GM12878 (cell line): Measurements from ENCODE around the gene USH2A. TPM values are rescaled to one million over a fixed set of nuclear protein-coding genes. Genes with fewer than 3 reads are reported as not detected.

Experiments used
- ATAC-seq: fragments of 200-7000 bp; cut with Tn5 transposase; 3 replicates; pipeline ENCODE4 v1.9.1; 2020; ENCODE audit warnings: mild to moderate bottlenecking, moderate library complexity
- BruUV-seq: library from RNA; stranded (reverse); fragments of 400-500 nt; replicated peaks from 2 replicates; lab custom pipeline; 2021; lab: Mats Ljungman, UMichigan
- CTCF ChIA-PET: fragments of 300-600 bp; sonication (Branson Sonifier 250); formaldehyde crosslinking; extraction: SDS; loops from one replicate; lab custom pipeline; 2021; ENCODE audit warnings: inconsistent platforms; lab: Yijun Ruan, JAX
- POLR2A ChIA-PET: fragments of 350-600 bp; formaldehyde crosslinking; extraction: SDS; loops from one replicate; lab custom pipeline; 2021; ENCODE audit warnings: inconsistent platforms; lab: Charles Lee
- RAD21 ChIA-PET: fragments of 300-600 bp; sonication (Branson Sonifier 250); formaldehyde crosslinking; loops from one replicate; lab custom pipeline; 2023; ENCODE audit warnings: antibody characterized with exemption; ENCODE audit not compliant: unreplicated experiment; lab: Charles Lee
- SMC1A ChIA-PET: fragments of 300-600 bp; sonication (Branson Sonifier 250); formaldehyde crosslinking; loops from one replicate; lab custom pipeline; 2023; ENCODE audit not compliant: unreplicated experiment, uncharacterized antibody; lab: Charles Lee
- DNase-seq: peaks from one replicate; pipeline ENCODE4 v3.0.0-alpha.2; 2011; ENCODE audit warnings: low read depth, low spot score
- FAIRE-seq: peaks from 3 replicates; lab custom pipeline; 2011; peaks lifted over from hg19 to GRCh38; lab: Jason Lieb, UNC
- H2AFZ ChIP-seq: 2 replicates; pipeline ENCODE4 v1.6.0; 2011; ENCODE audit warnings: low read depth, low read length, control low read depth; ENCODE audit not compliant: control insufficient read depth
- H3K27ac ChIP-seq: 2 replicates; pipeline ENCODE4 v1.5.1; 2011; ENCODE audit warnings: control low read depth; ENCODE audit not compliant: control insufficient read depth, insufficient read depth
- H3K27me3 ChIP-seq, 2 experiments: replicated peaks in 1 of 2; 2 replicates each; pipeline versions ENCODE4 v1.6.0 to v1.6.1; 2011; ENCODE audit warnings: low read length in 1 of 2; ENCODE audit not compliant: control insufficient read depth in 2 of 2, insufficient read depth in 2 of 2
- H3K36me3 ChIP-seq, 2 experiments: 2 replicates each; pipeline ENCODE4 v1.5.1; 2011; ENCODE audit warnings: low read length in 1 of 2; ENCODE audit not compliant: control insufficient read depth in 2 of 2, insufficient read depth in 2 of 2
- H3K4me1 ChIP-seq: 2 replicates; pipeline ENCODE4 v1.6.1; 2011; ENCODE audit warnings: mild to moderate bottlenecking, low read length, moderate library complexity, mixed read lengths; ENCODE audit not compliant: control insufficient read depth, insufficient read depth
- H3K4me2 ChIP-seq: 2 replicates; pipeline ENCODE4 v1.6.0; 2011; ENCODE audit warnings: control low read depth; ENCODE audit not compliant: control insufficient read depth, insufficient read depth
- H3K4me3 ChIP-seq: fragments of 200-600 bp; sonication (generic); 2 replicates; pipeline ENCODE4 v1.5.1; 2016
- H3K79me2 ChIP-seq: 2 replicates; pipeline ENCODE4 v1.6.0; 2011; ENCODE audit warnings: low read length; ENCODE audit not compliant: control insufficient read depth, insufficient read depth
- H3K9ac ChIP-seq: 2 replicates; pipeline ENCODE4 v1.8.0; 2011; ENCODE audit warnings: low read length, control low read depth, mixed read lengths; ENCODE audit not compliant: control insufficient read depth, insufficient read depth
- H3K9me3 ChIP-seq: replicated peaks from 3 replicates; pipeline ENCODE4 v1.5.1; 2011; ENCODE audit warnings: mild to moderate bottlenecking, low read length; ENCODE audit not compliant: control insufficient read depth, insufficient read depth
- H4K20me1 ChIP-seq: 2 replicates; pipeline ENCODE4 v1.6.0; 2011; ENCODE audit not compliant: control insufficient read depth, insufficient read depth
- ETV6 ChIP-seq, 2 experiments: fragments of 450-650 bp in 1 of 2; IDR thresholded peaks in 1 of 2; conservative IDR thresholded peaks in 1 of 2; 2 replicates each; pipeline ENCODE4 v1.6.1; 2014; ENCODE audit warnings: antibody characterized with exemption in 1 of 2, borderline replicate concordance in 1 of 2, low read depth in 1 of 2, mild to moderate bottlenecking in 1 of 2, moderate library complexity in 1 of 2
- NFYB ChIP-seq: IDR thresholded peaks from 2 replicates; pipeline ENCODE4 v1.6.1; 2011; ENCODE audit warnings: low read depth, mild to moderate bottlenecking, low read length, improper control_type of control experiment, moderate library complexity; ENCODE audit not compliant: insufficient read depth
- PAX5 ChIP-seq: IDR thresholded peaks from 2 replicates; pipeline ENCODE4 v1.6.1; 2011; ENCODE audit warnings: low read depth, low read length, borderline replicate concordance
- RCOR1 ChIP-seq: conservative IDR thresholded peaks from 2 replicates; pipeline ENCODE4 v1.6.1; 2012; ENCODE audit warnings: low read depth, low read length, improper control_type of control experiment
- SRF ChIP-seq, 2 experiments: IDR thresholded peaks; 2 replicates each; pipeline ENCODE4 v1.6.1; 2011; ENCODE audit warnings: low read depth in 2 of 2, low read length in 2 of 2, mild to moderate bottlenecking in 1 of 2, moderate library complexity in 1 of 2
- STAT1 ChIP-seq: fragments of 450-650 bp; conservative IDR thresholded peaks from 2 replicates; pipeline ENCODE4 v1.6.1; 2014; ENCODE audit warnings: antibody characterized with exemption, mild to moderate bottlenecking
- TCF7 ChIP-seq: IDR thresholded peaks from 2 replicates; pipeline ENCODE4 v1.6.1; 2014; ENCODE audit warnings: antibody characterized with exemption, borderline replicate concordance
- in situ Hi-C: fragments of 300-500 bp; cut with MboI; formaldehyde crosslinking; loops from 9 replicates; pipeline ENCODE4 v1.14.3; 2018; ENCODE audit warnings: mixed read lengths
- intact Hi-C: fragments of 100-400 bp; cut with micrococcal nuclease; formaldehyde crosslinking; loops from one replicate; pipeline ENCODE4 v1.14.2; 2022; ENCODE audit not compliant: unreplicated experiment
- polyA plus RNA-seq, 11 experiments: library from polyadenylated mRNA; depleted of rRNA in 4 of 11; unstranded in 6 of 11; stranded (reverse) in 5 of 11; fragments of >200 nt; fragmentation: Nextera tagmentation in 4 of 11; fragmentation: Illumina TruSeq in 1 of 11; extraction: Ambion mirVana in 4 of 11; extraction: Trizol in 1 of 11; gene quantifications; 1 replicate in 1 of 11; 2 replicates in 10 of 11; pipeline versions ENCODE4 v1.2.1 to v1.2.3, GENCODE V29; 2011 to 2016; ENCODE audit warnings: inconsistent platforms in 2 of 11, missing spikeins in 2 of 11, low read depth in 1 of 11
- total RNA-seq, 4 experiments: library from RNA; depleted of rRNA in 3 of 4; stranded (reverse); fragments of >200 nt in 3 of 4; fragmentation: Illumina TruSeq in 1 of 4; extraction: Trizol in 1 of 4; gene quantifications; 2 replicates each; pipeline versions ENCODE4 v1.2.1 to v1.2.3, GENCODE V29; 2013 to 2021
- TF ChIP-seq, protein P1 (sequence below): IDR thresholded peaks from 2 replicates; pipeline ENCODE4 v1.6.1; 2011; ENCODE audit warnings: borderline replicate concordance, low read depth, mild to moderate bottlenecking, moderate library complexity, mixed read lengths, low read length; ENCODE audit not compliant: insufficient read depth; ENCODE audit errors: extremely low read length
- TF ChIP-seq, protein P2 (sequence below): fragments of 450-650 bp; IDR thresholded peaks from 2 replicates; pipeline ENCODE4 v1.6.1; 2017; ENCODE audit warnings: borderline replicate concordance
- TF ChIP-seq, protein P3 (sequence below): IDR thresholded peaks from 2 replicates; pipeline ENCODE4 v1.6.1; 2012; ENCODE audit warnings: low read depth, low read length, improper control_type of control experiment

Gene USH2A
- total and polyA plus RNA-seq, 10 of the 15 experiments (the other 5 are each of a cell fraction or from before 2014, with no cell fraction given): under 0.01 to 0.20 (median 0.01) TPM; not detected in 2

DNA sequence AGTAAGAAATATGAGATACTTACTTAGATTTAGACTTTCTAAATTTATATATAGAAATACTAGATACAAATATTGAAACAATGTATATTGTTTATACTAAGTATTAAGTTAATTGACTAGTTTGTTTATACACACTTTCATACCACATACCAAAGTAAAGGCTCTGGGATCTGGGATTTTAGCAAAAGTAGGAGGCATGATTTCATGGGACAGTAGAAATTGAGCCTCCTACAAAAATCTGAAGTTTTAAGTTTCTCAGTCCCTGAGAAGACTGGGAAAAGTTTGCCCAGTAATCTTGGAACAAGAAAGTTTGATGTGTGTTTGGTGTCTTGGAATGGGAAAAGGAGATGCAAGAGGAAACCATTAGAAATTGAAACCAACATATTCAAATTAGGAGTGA is 825.3 kb downstream of the USH2A start:
- no peaks in the 10 kb centered on the region for H3K79me2 ChIP-seq
- in situ Hi-C loops (no loop called here), intact Hi-C loops (no loop called here)
- DNase-seq: no peak
- SMC1A ChIA-PET: no interaction called here
- no peaks in the 10 kb centered on the region for H4K20me1 ChIP-seq
- CTCF ChIA-PET: no interaction called here
- H3K9me3 ChIP-seq: no peaks in the 10 kb centered on the region
- FAIRE-seq: no peak
- ATAC-seq: no peak
- no peak overlapping the region for H2AFZ ChIP-seq
- no peak overlapping the region for H3K9ac ChIP-seq
- no peaks in the 10 kb centered on the region for H3K27me3 ChIP-seq
- TF ChIP-seq, protein P1, sequence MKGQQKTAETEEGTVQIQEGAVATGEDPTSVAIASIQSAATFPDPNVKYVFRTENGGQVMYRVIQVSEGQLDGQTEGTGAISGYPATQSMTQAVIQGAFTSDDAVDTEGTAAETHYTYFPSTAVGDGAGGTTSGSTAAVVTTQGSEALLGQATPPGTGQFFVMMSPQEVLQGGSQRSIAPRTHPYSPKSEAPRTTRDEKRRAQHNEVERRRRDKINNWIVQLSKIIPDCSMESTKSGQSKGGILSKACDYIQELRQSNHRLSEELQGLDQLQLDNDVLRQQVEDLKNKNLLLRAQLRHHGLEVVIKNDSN: no peak
- TF ChIP-seq STAT1 (no peak), TCF7 (no peak), PAX5 (no peak), ETV6 (conservative IDR thresholded peaks at IDR 0.05 in 1 of 2, IDR thresholded peaks at IDR 0.05 in 1 of 2; ENCODE audit: borderline replicate concordance in 1 of 2, low read depth in 1 of 2) (no peak), RCOR1 (no peak), SRF (IDR thresholded peaks at IDR 0.05; ENCODE audit: low read depth in 2 of 2, low read length in 2 of 2) (no peak), NFYB (no peak)
- TF ChIP-seq, protein P2, sequence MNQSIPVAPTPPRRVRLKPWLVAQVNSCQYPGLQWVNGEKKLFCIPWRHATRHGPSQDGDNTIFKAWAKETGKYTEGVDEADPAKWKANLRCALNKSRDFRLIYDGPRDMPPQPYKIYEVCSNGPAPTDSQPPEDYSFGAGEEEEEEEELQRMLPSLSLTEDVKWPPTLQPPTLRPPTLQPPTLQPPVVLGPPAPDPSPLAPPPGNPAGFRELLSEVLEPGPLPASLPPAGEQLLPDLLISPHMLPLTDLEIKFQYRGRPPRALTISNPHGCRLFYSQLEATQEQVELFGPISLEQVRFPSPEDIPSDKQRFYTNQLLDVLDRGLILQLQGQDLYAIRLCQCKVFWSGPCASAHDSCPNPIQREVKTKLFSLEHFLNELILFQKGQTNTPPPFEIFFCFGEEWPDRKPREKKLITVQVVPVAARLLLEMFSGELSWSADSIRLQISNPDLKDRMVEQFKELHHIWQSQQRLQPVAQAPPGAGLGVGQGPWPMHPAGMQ: no peak
- TF ChIP-seq, protein P3, sequence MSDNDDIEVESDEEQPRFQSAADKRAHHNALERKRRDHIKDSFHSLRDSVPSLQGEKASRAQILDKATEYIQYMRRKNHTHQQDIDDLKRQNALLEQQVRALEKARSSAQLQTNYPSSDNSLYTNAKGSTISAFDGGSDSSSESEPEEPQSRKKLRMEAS: no peak
- H3K4me2 ChIP-seq: no peak overlapping the region
- H3K36me3 ChIP-seq: no peaks in the 10 kb centered on the region
- H3K4me1 ChIP-seq: peaks cover 5% of the 10 kb centered on the region; the same call in 1 of the 2 replicates
- H3K4me3 ChIP-seq: no peak overlapping the region
- POLR2A ChIA-PET: no interaction called here
- no TSS peak for BruUV-seq
- H3K27ac ChIP-seq: no peak overlapping the region
- RAD21 ChIA-PET: no interaction called here
